HG02973 (cell line): ENCODE results near the gene MED13L.
"Not testable (repeated sequence)": the region's sequence is repeated elsewhere in the genome, so short reads cannot be mapped to it uniquely, and the experiment has no call there.

Experiments
- ATAC-seq: cut with Tn5 transposase; IDR thresholded peaks from one replicate; pipeline ENCODE4 v1.9.1; 2021; ENCODE audit warnings: moderate library complexity; ENCODE audit not compliant: unreplicated experiment

MED13L gene

GRCh38 chr12:116304621-116305020 lies 27.1 kb upstream of the MED13L start:
- ATAC-seq, result no peak

GRCh38 chr12:116303929-116304328 lies 26.4 kb upstream of the MED13L start:
- no peak for ATAC-seq

- ATAC-seq, result no peak
Measured at GRCh38 chr12:116303066-116303465, 25.6 kb upstream of the MED13L start.

- ATAC-seq, result no peak
Measured at GRCh38 chr12:116302166-116303058, 24.9 kb upstream of the MED13L start.

- ATAC-seq, result no peak
Measured at GRCh38 chr12:116301621-116302020, 24.1 kb upstream of the MED13L start.

- no peak for ATAC-seq
Measured at GRCh38 chr12:116299665-116300328, 22.3 kb upstream of the MED13L start.

GRCh38 chr12:116299064-116299463 lies 21.6 kb upstream of the MED13L start:
- ATAC-seq, result no peak

- ATAC-seq, result no peak
Measured at GRCh38 chr12:116298578-116298977, 21.1 kb upstream of the MED13L start.

- no peak for ATAC-seq
Measured at GRCh38 chr12:116297224-116297834, 19.8 kb upstream of the MED13L start.

GRCh38 chr12:116295327-116296263 lies 18.1 kb upstream of the MED13L start:
- no peak for ATAC-seq

GRCh38 chr12:116294454-116295165 lies 17.1 kb upstream of the MED13L start:
- no peak for ATAC-seq

- ATAC-seq, result no peak
Measured at GRCh38 chr12:116293687-116294453, 16.4 kb upstream of the MED13L start.

- no peak for ATAC-seq
Measured at GRCh38 chr12:116291218-116291617, 13.7 kb upstream of the MED13L start.

GRCh38 chr12:116288735-116289134 lies 11.2 kb upstream of the MED13L start:
- no peak for ATAC-seq

GRCh38 chr12:116287842-116288301 lies 10.4 kb upstream of the MED13L start:
- ATAC-seq, result no peak

- ATAC-seq, result no peak
Measured at GRCh38 chr12:116284396-116284795, 6.9 kb upstream of the MED13L start.

GRCh38 chr12:116283881-116284280 lies 6.4 kb upstream of the MED13L start:
- not testable (repeated sequence) for ATAC-seq

- ATAC-seq, result no peak
Measured at GRCh38 chr12:116282371-116283286, 5.1 kb upstream of the MED13L start.
